Endothelial cell of hepatic sinusoid (primary cell): ENCODE data around the gene SETBP1.

Source experiments
- in situ Hi-C: cut with HindIII; loops from 2 replicates; pipeline ENCODE4 v1.10.0; 2017; ENCODE audit warnings: low sequenced_read_pairs

SETBP1 gene

GRCh38 chr18:44701227-44701626 lies 20.5 kb downstream of the SETBP1 start:
- in situ Hi-C loops = loop anchor here (5.0 kb wide), 1 partner anchor 49 kb away; no protein-coding TSS in a partner anchor

- in situ Hi-C loops = loop anchor here (5.0 kb wide), 1 partner anchor 50 kb away; no protein-coding TSS in a partner anchor
These were observed 21.9 kb downstream of the SETBP1 start for GRCh38 chr18:44702594-44702993.

GRCh38 chr18:44704135-44704789 lies 23.6 kb downstream of the SETBP1 start:
- in situ Hi-C loops = loop anchor here (5.0 kb wide), 1 partner anchor 52 kb away; no protein-coding TSS in a partner anchor

GRCh38 chr18:44705075-44705675 lies 24.5 kb downstream of the SETBP1 start:
- in situ Hi-C loops = no loop called here

GRCh38 chr18:44708451-44709083 lies 27.9 kb downstream of the SETBP1 start:
- in situ Hi-C loops = no loop called here

- in situ Hi-C loops = no loop called here
These were observed 28.8 kb downstream of the SETBP1 start for GRCh38 chr18:44709307-44710126.

GRCh38 chr18:44710931-44711330 lies 30.2 kb downstream of the SETBP1 start:
- in situ Hi-C loops = no loop called here

GRCh38 chr18:44712025-44712424 lies 31.3 kb downstream of the SETBP1 start:
- in situ Hi-C loops = no loop called here

- in situ Hi-C loops = no loop called here
These were observed 32.7 kb downstream of the SETBP1 start for GRCh38 chr18:44713435-44713834.

- in situ Hi-C loops = no loop called here
These were observed 33.7 kb downstream of the SETBP1 start for GRCh38 chr18:44714376-44714775.

- in situ Hi-C loops = no loop called here
These were observed 34.6 kb downstream of the SETBP1 start for GRCh38 chr18:44715245-44715644.

GRCh38 chr18:44715842-44716241 lies 35.2 kb downstream of the SETBP1 start:
- in situ Hi-C loops = no loop called here

- in situ Hi-C loops = no loop called here
These were observed 36.0 kb downstream of the SETBP1 start for GRCh38 chr18:44716697-44717163.

GRCh38 chr18:44719519-44720060 lies 38.9 kb downstream of the SETBP1 start:
- in situ Hi-C loops = loop anchor here (5.0 kb wide), 1 partner anchor 37 kb away; the partner anchor contains the start of gene SETBP1

- in situ Hi-C loops = loop anchor here (5.0 kb wide), 1 partner anchor 39 kb away; the partner anchor contains the start of gene SETBP1
These were observed 41.1 kb downstream of the SETBP1 start for GRCh38 chr18:44721748-44722147.

- in situ Hi-C loops = loop anchor here (5.0 kb wide), 1 partner anchor 41 kb away; the partner anchor contains the start of gene SETBP1
These were observed 42.7 kb downstream of the SETBP1 start for GRCh38 chr18:44723411-44723810.

- in situ Hi-C loops = loop anchor here (5.0 kb wide), 1 partner anchor 42 kb away; the partner anchor contains the start of gene SETBP1
These were observed 43.6 kb downstream of the SETBP1 start for GRCh38 chr18:44724105-44724778.

GRCh38 chr18:44725300-44726058 lies 44.8 kb downstream of the SETBP1 start:
- in situ Hi-C loops = no loop called here

GRCh38 chr18:44726059-44726421 lies 45.4 kb downstream of the SETBP1 start:
- in situ Hi-C loops = no loop called here
